Mesendoderm (in vitro differentiated cells): ENCODE results near the gene PAIP2.

Experiments
- DNase-seq: peaks from one replicate; pipeline ENCODE4 v3.0.0; 2013
- H2AK5ac ChIP-seq: 2 replicates; pipeline ENCODE4 v1.6.1; 2013; ENCODE audit warnings: low read length, inconsistent platforms
- H2BK120ac ChIP-seq: 2 replicates; pipeline ENCODE4 v1.6.1; 2013; ENCODE audit warnings: low read depth, mild to moderate bottlenecking, low read length, moderate library complexity, mixed read lengths
- H2BK15ac ChIP-seq: replicated peaks from 2 replicates; pipeline ENCODE4 v1.6.1; 2013; ENCODE audit warnings: low read depth, mild to moderate bottlenecking, moderate library complexity
- H2BK5ac ChIP-seq: 2 replicates; pipeline ENCODE4 v1.6.1; 2013; ENCODE audit warnings: low read length, inconsistent platforms
- H3K18ac ChIP-seq: 2 replicates; pipeline ENCODE4 v1.6.1; 2013; ENCODE audit warnings: mild to moderate bottlenecking, low read length, mixed read lengths
- H3K23ac ChIP-seq: one replicate; pipeline ENCODE4 v1.6.1; 2013; ENCODE audit warnings: low read length
- H3K27ac ChIP-seq: 2 replicates; pipeline ENCODE4 v1.5.1; 2013; ENCODE audit warnings: low read depth, mild to moderate bottlenecking, inconsistent platforms, low read length, moderate library complexity
- H3K27me3 ChIP-seq: 2 replicates; pipeline ENCODE4 v1.6.1; 2013; ENCODE audit warnings: low read length, control low read depth, mild to moderate bottlenecking, inconsistent platforms; ENCODE audit not compliant: insufficient read depth, poor library complexity
- H3K36me3 ChIP-seq: 2 replicates; pipeline ENCODE4 v1.6.1; 2013; ENCODE audit warnings: low read length, inconsistent platforms; ENCODE audit not compliant: control insufficient read depth, insufficient read depth
- H3K4ac ChIP-seq: one replicate; pipeline ENCODE4 v1.6.1; 2013; ENCODE audit warnings: low read depth, mild to moderate bottlenecking, low read length, moderate library complexity
- H3K4me1 ChIP-seq: 2 replicates; pipeline ENCODE4 v1.6.1; 2013; ENCODE audit warnings: low read depth, low read length, inconsistent platforms; ENCODE audit not compliant: control insufficient read depth
- H3K4me2 ChIP-seq: 2 replicates; pipeline ENCODE4 v1.6.1; 2013; ENCODE audit warnings: low read length
- H3K4me3 ChIP-seq: 2 replicates; pipeline ENCODE4 v1.5.1; 2013; ENCODE audit warnings: mild to moderate bottlenecking, low read length
- H3K56ac ChIP-seq: one replicate; pipeline ENCODE4 v1.6.1; 2013; ENCODE audit warnings: low read length
- H3K79me1 ChIP-seq: 2 replicates; pipeline ENCODE4 v1.6.1; 2013; ENCODE audit warnings: low read length, inconsistent platforms
- H3K79me2 ChIP-seq: 2 replicates; pipeline ENCODE4 v1.6.1; 2013; ENCODE audit warnings: mild to moderate bottlenecking, low read length; ENCODE audit not compliant: control insufficient read depth, insufficient read depth
- H3K9ac ChIP-seq: 2 replicates; pipeline ENCODE4 v1.6.1; 2013; ENCODE audit warnings: low read length, inconsistent platforms
- H4K5ac ChIP-seq: one replicate; pipeline ENCODE4 v1.6.1; 2013; ENCODE audit warnings: low read length
- H4K8ac ChIP-seq: one replicate; pipeline ENCODE4 v1.6.1; 2013; ENCODE audit warnings: low read depth, mild to moderate bottlenecking, control low read depth, low read length, moderate library complexity
- WGBS: extraction: QIAGEN DNeasy Blood & Tissue Kit; methylation state at CpG from one replicate; pipeline ENCODE4 v1.1.7; 2013; ENCODE audit warnings: low lambda C conversion rate, missing lambda C conversion rate; ENCODE audit not compliant: insufficient coverage; ENCODE audit errors: extremely low coverage; 5-methylcytosine and 5-hydroxymethylcytosine counted together

The PAIP2 gene

GRCh38 chr5:139397921-139398320, 56.3 kb downstream of the PAIP2 start:
- peaks cover 8% of the 10 kb centered on the region for H3K4me1 ChIP-seq
- H3K18ac ChIP-seq: no peak overlapping the region

GRCh38 chr5:139399501-139400121, 58.0 kb downstream of the PAIP2 start:
- Histone ChIP-seq H3K23ac (no peak overlapping the region), H3K27me3 (no peaks in the 10 kb centered on the region), H3K4ac (no peak overlapping the region), H3K9ac (no peak overlapping the region), H4K8ac (no peak overlapping the region), H2BK5ac (no peak overlapping the region), H2BK120ac (no peak overlapping the region), H3K4me1 (peaks cover 9% of the 10 kb centered on the region), H3K27ac (no peak overlapping the region), H2AK5ac (no peak overlapping the region), H3K36me3 (no peaks in the 10 kb centered on the region), H4K5ac (no peak overlapping the region), H2BK15ac (no peak overlapping the region), H3K56ac (no peak overlapping the region), H3K4me3 (no peak overlapping the region), H3K4me2 (no peak overlapping the region), H3K18ac (no peak overlapping the region), H3K79me1 (no peaks in the 10 kb centered on the region), H3K79me2 (no peaks in the 10 kb centered on the region)
- no peak for DNase-seq
- WGBS: no CpG with 5 or more reads among the region's 6 CpGs

More at GRCh38 chr5:139397921-139398320, 56.3 kb downstream of the PAIP2 start:
- Histone ChIP-seq H3K36me3 (no peaks in the 10 kb centered on the region), H3K56ac (no peak overlapping the region), H3K79me2 (no peaks in the 10 kb centered on the region), H3K27me3 (peaks cover 3% of the 10 kb centered on the region), H4K8ac (no peak overlapping the region), H3K4ac (no peak overlapping the region), H3K9ac (no peak overlapping the region), H2AK5ac (no peak overlapping the region), H3K79me1 (no peaks in the 10 kb centered on the region), H2BK5ac (no peak overlapping the region), H4K5ac (no peak overlapping the region), H3K4me3 (no peak overlapping the region), H3K27ac (no peak overlapping the region), H3K4me2 (no peak overlapping the region), H2BK15ac (no peak overlapping the region), H2BK120ac (no peak overlapping the region), H3K23ac (no peak overlapping the region)
- no peak for DNase-seq
- whole genome bisulfite sequencing: no CpG with 5 or more reads among the region's 6 CpGs

DNA sequence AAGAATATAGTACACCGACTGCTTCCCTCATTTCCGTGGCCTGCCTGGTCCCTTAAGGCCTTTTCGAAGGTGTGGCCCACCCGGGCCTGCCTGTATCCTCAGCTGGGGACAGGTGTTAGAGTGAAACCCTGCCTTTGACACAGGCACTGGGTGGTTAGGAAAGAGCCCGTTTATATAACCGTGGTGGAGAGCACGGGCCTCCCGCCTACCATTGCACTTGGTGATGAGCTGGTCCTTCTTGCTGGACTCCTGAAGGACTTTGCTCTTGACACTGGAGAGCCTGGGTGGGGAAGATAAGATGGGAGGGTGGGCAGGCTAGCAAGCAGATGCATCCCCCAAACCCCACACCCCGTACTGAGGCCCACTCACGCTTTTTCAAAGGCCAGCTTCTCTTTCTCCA, 59.9 kb downstream of the PAIP2 start:
- Histone ChIP-seq H3K4me3 (no peak overlapping the region), H3K79me1 (no peaks in the 10 kb centered on the region), H2BK5ac (no peak overlapping the region), H2BK120ac (no peak overlapping the region), H3K4me2 (no peak overlapping the region), H3K9ac (no peak overlapping the region), H3K36me3 (no peaks in the 10 kb centered on the region), H3K18ac (no peak overlapping the region), H2BK15ac (no peak overlapping the region), H3K79me2 (no peaks in the 10 kb centered on the region), H4K5ac (no peak overlapping the region), H3K27ac (no peak overlapping the region), H3K4ac (no peak overlapping the region), H3K56ac (no peak overlapping the region), H3K23ac (no peak overlapping the region), H2AK5ac (no peak overlapping the region), H3K4me1 (peaks cover 4% of the 10 kb centered on the region), H3K27me3 (no peaks in the 10 kb centered on the region), H4K8ac (no peak overlapping the region)
- DNase-seq: no peak
- WGBS: no CpG with 5 or more reads among the region's 10 CpGs

GRCh38 chr5:139402561-139403158, 61.0 kb downstream of the PAIP2 start:
- Histone ChIP-seq H4K5ac (no peak overlapping the region), H3K36me3 (no peaks in the 10 kb centered on the region), H2BK120ac (no peak overlapping the region), H3K18ac (no peak overlapping the region), H3K9ac (no peak overlapping the region), H2BK5ac (no peak overlapping the region), H3K4me1 (peaks cover 2% of the 10 kb centered on the region), H3K4me2 (no peak overlapping the region), H3K4ac (no peak overlapping the region), H2AK5ac (no peak overlapping the region), H3K56ac (no peak overlapping the region), H3K23ac (no peak overlapping the region), H3K79me2 (no peaks in the 10 kb centered on the region), H2BK15ac (no peak overlapping the region), H3K27me3 (no peaks in the 10 kb centered on the region), H3K27ac (no peak overlapping the region), H3K4me3 (no peak overlapping the region), H4K8ac (no peak overlapping the region), H3K79me1 (no peaks in the 10 kb centered on the region)
- peak; percentile 80 for DNase-seq
- no CpG with 5 or more reads among the region's 7 CpGs for WGBS

- no peaks in the 10 kb centered on the region for H3K27me3 ChIP-seq
- H3K4me3 ChIP-seq: peak overlapping the region; percentile 39
- H3K23ac ChIP-seq: no peak overlapping the region
- H3K4me1 ChIP-seq: peaks cover 2% of the 10 kb centered on the region
- no peak overlapping the region for H2BK5ac ChIP-seq
- H2BK15ac ChIP-seq: no peak overlapping the region
- no peak overlapping the region for H2AK5ac ChIP-seq
- H3K79me2 ChIP-seq: no peaks in the 10 kb centered on the region
- H3K9ac ChIP-seq: peak overlapping the region; percentile 83
- H3K79me1 ChIP-seq: no peaks in the 10 kb centered on the region
- peak overlapping the region; percentile 95 for H3K27ac ChIP-seq
- no peak overlapping the region for H2BK120ac ChIP-seq
- no peak overlapping the region for H3K4ac ChIP-seq
- DNase-seq: no peak
- H4K5ac ChIP-seq: no peak overlapping the region
- no peaks in the 10 kb centered on the region for H3K36me3 ChIP-seq
- peak overlapping the region; percentile 96 for H3K4me2 ChIP-seq
- no CpG with 5 or more reads among the region's 7 CpGs for whole genome bisulfite sequencing
- no peak overlapping the region for H3K18ac ChIP-seq
- no peak overlapping the region for H4K8ac ChIP-seq
- peak overlapping the region; percentile 89 for H3K56ac ChIP-seq
These were observed 61.7 kb downstream of the PAIP2 start for GRCh38 chr5:139403418-139403786.
